Cardiac muscle cell (in vitro differentiated cells and primary cell): Measurements from ENCODE around the gene OGDH. TPM values are rescaled to one million over a fixed set of nuclear protein-coding genes. Genes with fewer than 3 reads are reported as not detected.
"Not testable (repeated sequence)": the region's sequence is repeated elsewhere in the genome, so short reads cannot be mapped to it uniquely, and the experiment has no call there.

Experiments used
- DNase-seq, 2 donors: peaks; one replicate each; pipeline versions ENCODE4 v3.0.0 to v3.0.0-alpha.2; 2010 to 2017; ENCODE audit warnings: low read depth in 1 of 2, low spot score in 1 of 2
- H3K27ac ChIP-seq: fragments of 200-600 bp; sonication (generic); 2 replicates; pipeline ENCODE4 v1.5.1; 2016
- H3K27me3 ChIP-seq: fragments of 200-600 bp; sonication (generic); 2 replicates; pipeline ENCODE4 v1.6.0; 2016; ENCODE audit warnings: control low read depth
- H3K36me3 ChIP-seq: fragments of 200-600 bp; sonication (generic); 2 replicates; pipeline ENCODE4 v1.5.1; 2016; ENCODE audit warnings: control low read depth
- H3K4me1 ChIP-seq: fragments of 200-600 bp; sonication (generic); 2 replicates; pipeline ENCODE4 v1.8.1; 2017; ENCODE audit warnings: low read depth, mild to moderate bottlenecking, mixed run types
- H3K4me3 ChIP-seq: fragments of 200-600 bp; sonication (generic); 2 replicates; pipeline ENCODE4 v1.5.1; 2016; ENCODE audit warnings: mild to moderate bottlenecking
- H3K9me3 ChIP-seq: fragments of 200-600 bp; sonication (generic); 2 replicates; pipeline ENCODE4 v1.5.1; 2017; ENCODE audit warnings: low read depth, mild to moderate bottlenecking, control low read depth
- polyA plus RNA-seq: library from polyadenylated mRNA; unstranded; fragments of >200 nt; fragmentation: Nextera tagmentation; extraction: Ambion mirVana; gene quantifications from 2 replicates; pipeline ENCODE4 v1.2.1, GENCODE V29; 2016
- total RNA-seq: library from RNA; depleted of rRNA; stranded (reverse); fragments of >200 nt; gene quantifications from 2 replicates; pipeline ENCODE4 v1.2.3, GENCODE V29; 2016
- TF ChIP-seq, protein P1 (sequence below): IDR thresholded peaks from 2 replicates; pipeline ENCODE4 v1.5.1; 2012; ENCODE audit warnings: low read depth, mild to moderate bottlenecking, low read length

The OGDH gene
- total and polyA plus RNA-seq, 2 experiments from 2014 or later = 71.9 to 111 TPM

DNA sequence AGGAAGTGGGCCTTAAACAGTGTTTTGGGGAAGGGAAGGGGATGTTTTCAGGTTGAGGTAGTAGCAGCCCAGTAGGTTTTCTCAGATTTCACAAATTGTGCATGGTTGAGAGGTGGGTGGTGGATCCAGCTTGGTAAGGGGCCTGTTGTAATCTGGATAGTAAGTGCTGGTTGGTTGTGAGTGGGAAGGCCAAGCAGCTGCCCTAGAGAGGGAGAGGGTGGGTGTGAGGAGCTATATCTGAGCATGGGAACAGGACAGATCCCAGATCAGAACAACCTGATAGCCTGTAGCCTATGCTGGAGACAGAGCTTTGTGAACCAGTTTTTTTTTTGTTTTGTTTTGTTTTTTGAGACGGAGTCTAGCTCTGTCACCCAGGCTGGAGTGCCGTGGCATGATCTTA, 88.3 kb downstream of the OGDH start:
- Histone ChIP-seq H3K27me3 (no peaks in the 10 kb centered on the region), H3K4me3 (no peak overlapping the region), H3K27ac (no peak overlapping the region), H3K4me1 (no peaks in the 10 kb centered on the region), H3K9me3 (no peaks in the 10 kb centered on the region), H3K36me3 (peaks cover 63% of the 10 kb centered on the region)
- DNase-seq = no peak
- TF ChIP-seq, protein P1, sequence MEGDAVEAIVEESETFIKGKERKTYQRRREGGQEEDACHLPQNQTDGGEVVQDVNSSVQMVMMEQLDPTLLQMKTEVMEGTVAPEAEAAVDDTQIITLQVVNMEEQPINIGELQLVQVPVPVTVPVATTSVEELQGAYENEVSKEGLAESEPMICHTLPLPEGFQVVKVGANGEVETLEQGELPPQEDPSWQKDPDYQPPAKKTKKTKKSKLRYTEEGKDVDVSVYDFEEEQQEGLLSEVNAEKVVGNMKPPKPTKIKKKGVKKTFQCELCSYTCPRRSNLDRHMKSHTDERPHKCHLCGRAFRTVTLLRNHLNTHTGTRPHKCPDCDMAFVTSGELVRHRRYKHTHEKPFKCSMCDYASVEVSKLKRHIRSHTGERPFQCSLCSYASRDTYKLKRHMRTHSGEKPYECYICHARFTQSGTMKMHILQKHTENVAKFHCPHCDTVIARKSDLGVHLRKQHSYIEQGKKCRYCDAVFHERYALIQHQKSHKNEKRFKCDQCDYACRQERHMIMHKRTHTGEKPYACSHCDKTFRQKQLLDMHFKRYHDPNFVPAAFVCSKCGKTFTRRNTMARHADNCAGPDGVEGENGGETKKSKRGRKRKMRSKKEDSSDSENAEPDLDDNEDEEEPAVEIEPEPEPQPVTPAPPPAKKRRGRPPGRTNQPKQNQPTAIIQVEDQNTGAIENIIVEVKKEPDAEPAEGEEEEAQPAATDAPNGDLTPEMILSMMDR = no peak

DNA sequence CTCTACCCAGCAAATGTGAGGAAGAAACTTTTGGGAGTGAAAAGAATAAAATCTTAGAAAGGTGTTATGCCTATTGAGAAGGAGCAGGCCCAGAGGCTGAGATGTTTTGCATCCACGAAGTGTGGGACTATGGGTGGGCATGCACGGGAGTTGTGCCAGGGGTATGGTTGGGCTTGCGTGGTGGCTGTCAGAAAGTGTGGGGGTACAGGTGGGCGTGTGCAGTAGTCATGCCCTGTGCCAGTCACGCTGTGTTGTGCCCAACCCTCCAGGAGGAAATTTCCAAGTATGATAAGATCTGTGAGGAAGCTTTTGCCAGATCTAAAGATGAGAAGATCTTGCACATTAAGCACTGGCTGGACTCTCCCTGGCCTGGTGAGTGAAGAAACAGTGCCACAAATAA, 89.3 kb downstream of the OGDH start:
- no peaks in the 10 kb centered on the region for H3K27me3 ChIP-seq
- H3K9me3 ChIP-seq = no peaks in the 10 kb centered on the region
- peaks cover 65% of the 10 kb centered on the region for H3K36me3 ChIP-seq
- no peak for DNase-seq
- no peak overlapping the region for H3K27ac ChIP-seq
- TF ChIP-seq, protein P1 = no peak
- no peak overlapping the region for H3K4me3 ChIP-seq
- H3K4me1 ChIP-seq = no peaks in the 10 kb centered on the region

DNA sequence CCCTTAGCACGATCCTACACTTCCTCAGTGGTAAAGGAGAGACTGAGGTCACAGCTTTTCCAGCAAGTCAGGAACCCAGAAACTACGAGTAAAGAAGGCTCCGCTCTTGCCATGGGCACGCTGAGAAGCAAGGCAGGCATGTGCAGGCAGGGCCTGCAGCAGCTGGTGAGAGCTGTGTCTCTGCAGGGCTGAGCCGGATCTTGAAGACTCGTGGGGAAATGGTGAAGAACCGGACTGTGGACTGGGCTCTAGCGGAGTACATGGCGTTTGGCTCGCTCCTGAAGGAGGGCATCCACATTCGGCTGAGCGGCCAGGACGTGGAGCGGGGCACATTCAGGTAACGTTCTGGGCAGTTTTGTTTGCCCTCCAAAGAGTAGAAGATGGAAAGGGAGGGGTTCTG, 90.3 kb downstream of the OGDH start:
- no peaks in the 10 kb centered on the region for H3K4me1 ChIP-seq
- DNase-seq = no peak
- TF ChIP-seq, protein P1 = no peak
- no peak overlapping the region for H3K4me3 ChIP-seq
- no peak overlapping the region for H3K27ac ChIP-seq
- peaks cover 65% of the 10 kb centered on the region for H3K36me3 ChIP-seq
- H3K27me3 ChIP-seq = no peaks in the 10 kb centered on the region
- H3K9me3 ChIP-seq = no peaks in the 10 kb centered on the region

DNA sequence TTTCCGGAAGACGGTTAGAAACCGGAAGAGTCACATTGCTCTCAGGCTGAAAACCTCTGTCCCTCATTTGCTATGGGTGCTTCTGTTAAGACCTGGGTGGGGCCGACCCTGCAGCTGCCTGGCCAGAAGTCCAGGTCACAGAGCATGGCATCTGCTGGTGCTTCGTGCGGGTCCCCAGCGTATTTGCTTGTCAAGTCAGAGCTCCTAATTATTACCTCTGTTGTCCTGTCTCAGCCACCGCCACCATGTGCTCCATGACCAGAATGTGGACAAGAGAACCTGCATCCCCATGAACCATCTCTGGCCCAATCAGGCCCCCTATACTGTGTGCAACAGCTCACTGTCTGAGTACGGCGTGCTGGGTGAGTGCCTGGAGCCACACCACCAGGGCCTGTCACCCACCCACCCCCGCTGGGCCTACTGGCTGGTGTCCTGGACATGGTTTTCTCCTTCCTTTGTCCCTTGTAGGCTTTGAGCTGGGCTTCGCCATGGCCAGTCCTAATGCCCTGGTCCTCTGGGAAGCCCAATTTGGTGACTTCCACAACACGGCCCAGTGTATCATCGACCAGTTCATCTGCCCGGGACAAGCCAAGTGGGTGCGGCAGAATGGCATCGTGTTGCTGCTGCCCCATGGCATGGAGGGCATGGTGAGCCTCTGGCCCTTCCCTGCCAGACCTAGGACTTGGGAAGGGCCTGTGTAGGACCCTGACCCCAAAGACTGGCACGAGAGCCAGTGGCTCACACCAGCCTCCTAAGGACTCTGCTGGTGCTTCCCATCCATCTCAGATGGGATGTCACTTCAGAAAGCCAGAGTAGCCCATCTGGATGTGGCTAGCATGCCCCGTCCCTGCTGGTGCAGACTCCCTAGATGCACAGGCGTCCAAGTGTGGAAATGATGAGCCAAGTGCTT, 91.0 kb downstream of the OGDH start:
- no peak overlapping the region for H3K4me3 ChIP-seq
- H3K27ac ChIP-seq = no peak overlapping the region
- no peaks in the 10 kb centered on the region for H3K9me3 ChIP-seq
- no peaks in the 10 kb centered on the region for H3K27me3 ChIP-seq
- no peak for DNase-seq
- TF ChIP-seq, protein P1 = no peak
- H3K4me1 ChIP-seq = no peaks in the 10 kb centered on the region
- H3K36me3 ChIP-seq = peaks cover 63% of the 10 kb centered on the region

GRCh38 chr7:44698046-44698580, 91.7 kb downstream of the OGDH start:
- no peaks in the 10 kb centered on the region for H3K4me1 ChIP-seq
- TF ChIP-seq, protein P1 = no peak
- H3K36me3 ChIP-seq = peaks cover 61% of the 10 kb centered on the region
- H3K27ac ChIP-seq = no peak overlapping the region
- no peaks in the 10 kb centered on the region for H3K9me3 ChIP-seq
- DNase-seq = no peak
- H3K4me3 ChIP-seq = no peak overlapping the region
- no peaks in the 10 kb centered on the region for H3K27me3 ChIP-seq

- peaks cover 54% of the 10 kb centered on the region for H3K36me3 ChIP-seq
- not testable (repeated sequence) for H3K4me1 ChIP-seq, H3K4me3 ChIP-seq, H3K27ac ChIP-seq, H3K9me3 ChIP-seq, DNase-seq, H3K27me3 ChIP-seq
These were observed 93.2 kb downstream of the OGDH start for GRCh38 chr7:44699598-44699997.
